SU-DHL-6 (cell line): ENCODE data around the gene LRFN2.

Experiments used
- H2AFZ ChIP-seq: fragments of 200-600 bp; sonication (generic); 2 replicates; pipeline ENCODE4 v1.6.1; 2014; ENCODE audit warnings: low read depth, mild to moderate bottlenecking, moderate library complexity, mixed read lengths, antibody characterized with exemption, low read length; ENCODE audit not compliant: severe bottlenecking
- H3F3A ChIP-seq: fragments of 200-600 bp; shearing (Covaris generic); 2 replicates; pipeline ENCODE4 v1.6.0; 2016; ENCODE audit warnings: antibody characterized with exemption, mild to moderate bottlenecking; ENCODE audit not compliant: insufficient read depth
- H3K27ac ChIP-seq: fragments of 200-600 bp; sonication (generic); 2 replicates; pipeline ENCODE4 v1.5.1; 2016; ENCODE audit warnings: low read depth, mild to moderate bottlenecking, low read length, moderate library complexity, mixed read lengths
- H3K27me3 ChIP-seq: fragments of 200-600 bp; sonication (generic), shearing (Covaris generic); 2 replicates; pipeline ENCODE4 v1.6.0; 2014; ENCODE audit warnings: mild to moderate bottlenecking, low read length
- H3K36me3 ChIP-seq: fragments of 200-600 bp; sonication (generic); 2 replicates; pipeline ENCODE4 v1.6.1; 2014; ENCODE audit warnings: mild to moderate bottlenecking, low read length, mixed read lengths
- H3K4me2 ChIP-seq: fragments of 300-600, 200-600 bp; shearing (Covaris generic), sonication (generic); 2 replicates; pipeline ENCODE4 v1.6.0; 2014; ENCODE audit warnings: low read length, low read depth, mild to moderate bottlenecking; ENCODE audit not compliant: poor library complexity, severe bottlenecking
- H3K4me3 ChIP-seq: fragments of 200-600 bp; sonication (generic); 2 replicates; pipeline ENCODE4 v1.5.1; 2014; ENCODE audit warnings: antibody characterized with exemption, low read length, mild to moderate bottlenecking, mixed read lengths; ENCODE audit not compliant: insufficient read depth, poor library complexity, severe bottlenecking
- H3K79me2 ChIP-seq: fragments of 200-600 bp; sonication (generic); 2 replicates; pipeline ENCODE4 v1.6.1; 2014; ENCODE audit warnings: mild to moderate bottlenecking, low read length, moderate library complexity; ENCODE audit not compliant: insufficient read depth
- H3K9ac ChIP-seq: fragments of 200-600 bp; sonication (generic); 2 replicates; pipeline ENCODE4 v1.7.0; 2014; ENCODE audit warnings: mild to moderate bottlenecking, low read length
- H3K9me2 ChIP-seq: fragments of 200-600 bp; sonication (generic); replicated peaks from 2 replicates; pipeline ENCODE4 v1.6.1; 2014; ENCODE audit warnings: low read length; ENCODE audit not compliant: insufficient read depth
- H3K9me3 ChIP-seq: fragments of 200-600 bp; sonication (generic); 2 replicates; pipeline ENCODE4 v1.6.1; 2014; ENCODE audit warnings: low read length, mixed read lengths; ENCODE audit not compliant: insufficient read depth
- H4K20me1 ChIP-seq: fragments of 200-600 bp; sonication (generic); 2 replicates; pipeline ENCODE4 v1.6.1; 2014; ENCODE audit warnings: low read depth, mild to moderate bottlenecking, antibody characterized with exemption, low read length, moderate library complexity, mixed read lengths
- CTCF ChIP-seq: fragments of 200-600 bp; sonication (generic); IDR thresholded peaks from one replicate; pipeline ENCODE4 v1.5.1; 2017; ENCODE audit warnings: antibody characterized with exemption, mild to moderate bottlenecking, low read length, moderate library complexity; ENCODE audit not compliant: insufficient read depth, poor library complexity, severe bottlenecking
- EZH2phosphoT487 ChIP-seq: fragments of 200-600 bp; sonication (generic), shearing (Covaris generic); conservative IDR thresholded peaks from 2 replicates; pipeline ENCODE4 v1.6.1; 2018; ENCODE audit warnings: mild to moderate bottlenecking, antibody characterized with exemption, low read length, moderate library complexity, mixed read lengths

Gene LRFN2

DNA sequence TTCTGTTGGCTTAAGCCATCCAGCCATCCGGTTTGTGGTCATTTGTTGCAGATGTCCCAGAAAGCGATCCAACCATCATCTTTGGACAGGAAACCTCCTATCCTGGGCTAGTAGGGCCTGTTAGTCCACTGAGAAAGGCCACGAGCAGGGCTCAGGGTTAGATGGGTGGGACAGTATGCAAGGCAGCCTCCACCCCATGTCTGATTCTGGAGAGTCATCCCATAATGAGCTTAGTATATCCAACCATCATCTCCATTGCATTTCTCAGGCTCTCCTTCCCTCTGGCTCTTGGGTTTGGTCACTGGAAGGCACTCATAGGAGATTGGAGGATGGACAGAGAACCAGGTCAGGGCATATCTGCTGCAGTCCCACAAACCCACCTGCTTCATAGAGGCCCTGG lies 117.8 kb downstream of the LRFN2 start:
- no peak for TF ChIP-seq EZH2phosphoT487
- no peak for TF ChIP-seq CTCF
- Histone ChIP-seq H3K9me3 (no peaks in the 10 kb centered on the region), H3K9ac (no peak overlapping the region), H3K9me2 (no peaks in the 10 kb centered on the region), H3K4me3 (no peak overlapping the region), H3F3A (no peaks in the 10 kb centered on the region), H3K4me2 (no peak overlapping the region), H3K27ac (no peak overlapping the region), H3K36me3 (no peaks in the 10 kb centered on the region), H3K27me3 (no peaks in the 10 kb centered on the region), H3K79me2 (no peaks in the 10 kb centered on the region), H2AFZ (no peak overlapping the region), H4K20me1 (no peaks in the 10 kb centered on the region)

- Histone ChIP-seq H3K4me2 (no peak overlapping the region), H4K20me1 (no peaks in the 10 kb centered on the region), H3K9ac (no peak overlapping the region), H3K36me3 (no peaks in the 10 kb centered on the region), H3F3A (no peaks in the 10 kb centered on the region), H3K27me3 (no peaks in the 10 kb centered on the region), H2AFZ (no peak overlapping the region), H3K9me2 (no peaks in the 10 kb centered on the region), H3K9me3 (no peaks in the 10 kb centered on the region), H3K79me2 (no peaks in the 10 kb centered on the region), H3K27ac (no peak overlapping the region), H3K4me3 (no peak overlapping the region)
- no peak for TF ChIP-seq EZH2phosphoT487
- no peak for TF ChIP-seq CTCF
Measured at GRCh38 chr6:40466986-40467539, 120.1 kb downstream of the LRFN2 start.

DNA sequence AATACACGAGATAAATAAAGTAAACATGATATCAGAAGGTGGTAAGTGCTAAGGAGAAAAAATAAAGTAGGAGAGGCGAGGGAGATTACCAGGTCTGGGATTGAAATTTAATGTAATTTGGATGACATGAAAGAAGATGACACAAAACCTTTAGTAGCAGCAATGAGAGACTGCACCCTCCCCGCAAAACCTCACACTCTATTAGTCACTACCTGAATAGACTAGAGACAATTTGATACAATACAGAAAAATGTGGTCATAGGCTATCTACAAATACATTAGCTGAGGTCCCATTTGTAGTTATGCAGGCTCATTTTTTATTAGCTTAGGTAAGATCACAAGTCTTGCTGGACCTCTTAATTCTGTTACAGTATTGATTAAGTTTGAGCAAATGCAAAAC lies 125.5 kb downstream of the LRFN2 start:
- TF ChIP-seq CTCF (no peak), EZH2phosphoT487 (no peak)
- Histone ChIP-seq H3K9me2 (no peaks in the 10 kb centered on the region), H3K27ac (no peak overlapping the region), H3K4me2 (no peak overlapping the region), H3K27me3 (no peaks in the 10 kb centered on the region), H3K9ac (no peak overlapping the region), H3F3A (no peaks in the 10 kb centered on the region), H2AFZ (no peak overlapping the region), H3K4me3 (no peak overlapping the region), H3K36me3 (no peaks in the 10 kb centered on the region), H3K79me2 (no peaks in the 10 kb centered on the region), H4K20me1 (no peaks in the 10 kb centered on the region), H3K9me3 (no peaks in the 10 kb centered on the region)
